HTR-8/SVneo (cell line): Measurements from ENCODE around the gene MN1.

Experiments
- DNase-seq: peaks from one replicate; pipeline ENCODE4 v3.0.0; 2011; ENCODE audit warnings: low spot score, mixed read lengths; ENCODE audit not compliant: insufficient read length
- FAIRE-seq: peaks from 2 replicates; lab custom pipeline; 2011; peaks lifted over from hg19 to GRCh38; lab: Jason Lieb, UNC

MN1 gene

DNA sequence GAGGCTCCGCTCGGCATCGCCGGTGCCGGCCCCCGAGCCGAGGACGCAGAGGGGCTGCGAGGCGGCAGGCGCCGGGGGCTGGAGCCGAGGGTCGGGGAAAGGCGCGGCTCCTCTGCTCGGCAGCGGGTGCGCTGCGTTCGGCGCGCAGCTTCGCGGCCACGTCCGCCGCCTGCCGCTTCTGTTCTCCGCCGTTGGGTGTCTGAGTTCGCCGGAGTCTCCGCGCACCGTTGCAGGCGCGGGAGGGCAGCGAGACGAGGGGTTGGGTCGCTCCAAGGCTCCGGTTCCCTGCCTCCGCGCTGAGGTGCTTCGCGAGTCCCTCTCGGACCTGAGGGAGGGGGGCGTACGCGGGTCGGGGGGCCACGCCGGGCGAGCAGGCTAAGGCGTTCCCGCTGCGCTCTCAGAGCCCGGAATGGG lies 347 bp downstream of the MN1 start:
- peak; percentile 20 for DNase-seq
- FAIRE-seq = no peak

DNA sequence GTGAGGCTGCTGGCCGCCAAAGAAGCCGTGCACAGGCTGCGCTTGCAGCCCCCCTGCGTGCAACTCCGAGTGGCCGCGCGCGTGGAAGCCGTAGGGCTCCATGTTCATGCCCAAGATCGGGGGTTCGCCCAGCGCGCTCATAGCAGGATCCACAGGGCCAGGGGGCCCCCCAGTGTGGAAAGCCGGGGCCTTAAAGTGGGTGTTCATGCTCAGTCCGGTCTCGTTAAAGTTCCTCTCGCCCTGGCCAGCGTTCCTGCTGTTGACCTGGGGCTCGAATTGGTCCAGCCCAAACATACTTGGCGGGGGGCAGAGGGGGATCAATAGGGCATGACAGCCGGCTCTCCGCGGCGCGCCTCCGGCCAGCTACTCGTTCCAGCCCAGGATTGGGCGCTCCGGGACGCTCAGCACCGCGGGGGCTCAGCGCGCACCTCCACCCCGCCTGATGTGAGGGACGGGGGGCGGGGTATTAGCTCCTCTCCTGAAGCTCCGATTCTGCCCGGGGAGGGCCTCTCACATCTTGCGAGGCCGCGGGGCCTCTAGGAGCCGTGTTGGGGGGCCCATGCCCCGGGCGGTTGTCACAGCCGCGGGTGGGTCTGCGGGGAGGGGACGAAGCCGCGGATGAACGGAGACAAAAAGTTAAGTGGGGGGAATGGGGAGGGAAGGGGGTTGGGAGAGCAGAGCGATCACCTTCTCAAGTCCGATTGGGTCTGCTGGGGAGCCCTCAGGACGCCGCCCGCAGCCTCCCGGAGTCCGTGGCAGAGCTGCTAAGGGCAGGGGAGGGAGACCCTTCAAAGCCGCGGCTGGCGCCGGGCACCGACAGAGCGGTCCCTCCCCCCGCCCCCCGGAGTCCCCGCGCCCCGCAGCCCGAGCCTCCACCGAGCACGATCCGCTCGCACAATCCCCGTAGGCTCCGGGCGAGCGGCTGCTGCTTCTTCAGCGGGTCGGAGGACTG lies 1.0 kb downstream of the MN1 start:
- FAIRE-seq = no peak
- DNase-seq = no peak

- FAIRE-seq (no peak), DNase-seq (no peak)
These were observed 1.7 kb downstream of the MN1 start for GRCh38 chr22:27799827-27800249.

GRCh38 chr22:27799015-27799826 lies 2.3 kb downstream of the MN1 start:
- no peak for FAIRE-seq
- no peak for DNase-seq

DNA sequence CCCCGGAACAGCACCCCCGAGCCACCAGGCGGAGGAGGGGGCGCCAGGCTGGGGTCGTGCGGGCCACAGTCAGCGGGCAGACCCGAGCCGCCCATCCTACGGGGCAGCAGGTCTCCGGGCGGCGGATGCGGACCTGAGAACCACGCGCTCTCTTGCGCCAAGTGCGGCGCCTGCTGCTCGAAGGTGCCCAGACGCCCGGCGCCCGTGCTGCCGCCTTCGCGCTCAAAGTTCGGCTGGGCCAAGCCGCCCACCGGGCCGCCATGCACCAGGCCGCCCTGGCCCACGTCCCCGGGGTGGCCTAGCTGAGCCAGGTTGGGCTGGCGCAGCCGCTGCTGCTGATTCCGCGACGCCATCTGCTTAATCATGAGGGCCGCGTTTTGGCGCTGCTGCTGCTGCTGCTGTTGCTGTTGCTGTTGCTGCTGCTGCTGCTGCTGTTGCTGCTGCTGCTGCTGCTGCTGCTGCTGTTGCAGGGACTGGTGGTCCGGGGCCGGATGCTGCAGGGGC lies 3.0 kb downstream of the MN1 start:
- DNase-seq = no peak
- FAIRE-seq = no peak

DNA sequence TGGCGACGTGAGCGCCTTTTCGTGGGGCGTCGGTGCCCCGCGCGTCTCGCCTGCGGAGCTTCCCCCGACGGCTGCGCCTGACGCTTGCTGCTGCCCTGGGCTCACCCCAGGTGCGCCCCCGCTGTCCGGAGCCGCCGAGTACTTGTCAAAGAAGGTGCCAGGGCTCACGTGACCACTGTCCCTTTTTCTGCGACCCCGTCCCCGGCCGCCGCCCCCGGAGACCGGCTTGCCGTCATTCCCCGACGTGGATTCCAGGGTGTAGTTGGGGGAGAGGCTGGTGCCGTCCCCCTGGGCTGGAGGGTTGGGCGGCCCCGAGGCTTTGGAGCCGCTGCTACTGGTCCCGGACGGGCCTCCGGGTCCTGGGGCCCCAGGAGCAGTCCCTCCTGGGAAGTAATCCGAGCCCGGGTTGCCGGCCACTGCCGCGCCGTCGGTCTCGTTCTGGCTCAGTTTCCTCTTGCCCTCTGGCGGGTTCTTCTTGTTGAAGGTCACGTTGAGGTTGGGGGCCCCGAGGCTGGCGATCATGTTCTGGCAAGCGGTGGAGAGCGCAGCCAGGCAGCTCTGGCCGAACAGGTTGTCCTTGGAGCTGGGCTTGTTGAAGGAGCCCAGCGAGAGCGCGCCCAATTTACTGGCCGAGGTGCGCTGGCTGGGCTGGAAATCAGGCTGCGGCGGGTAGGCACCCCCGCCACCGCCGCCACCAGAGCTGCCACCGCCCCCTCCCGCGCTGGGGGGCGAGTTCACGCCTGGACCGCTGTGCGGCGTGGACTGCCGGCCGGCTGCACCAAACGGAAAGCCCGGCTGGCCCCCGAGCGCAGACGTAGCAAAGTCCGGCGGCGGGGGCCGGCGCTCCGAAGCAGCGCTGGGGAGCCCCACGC lies 3.8 kb downstream of the MN1 start:
- DNase-seq = no peak

GRCh38 chr22:27796829-27797519 lies 4.6 kb downstream of the MN1 start:
- FAIRE-seq (no peak), DNase-seq (no peak)

More for the DNA sequence above, 3.8 kb downstream of the MN1 start:
- no peak for FAIRE-seq

DNA sequence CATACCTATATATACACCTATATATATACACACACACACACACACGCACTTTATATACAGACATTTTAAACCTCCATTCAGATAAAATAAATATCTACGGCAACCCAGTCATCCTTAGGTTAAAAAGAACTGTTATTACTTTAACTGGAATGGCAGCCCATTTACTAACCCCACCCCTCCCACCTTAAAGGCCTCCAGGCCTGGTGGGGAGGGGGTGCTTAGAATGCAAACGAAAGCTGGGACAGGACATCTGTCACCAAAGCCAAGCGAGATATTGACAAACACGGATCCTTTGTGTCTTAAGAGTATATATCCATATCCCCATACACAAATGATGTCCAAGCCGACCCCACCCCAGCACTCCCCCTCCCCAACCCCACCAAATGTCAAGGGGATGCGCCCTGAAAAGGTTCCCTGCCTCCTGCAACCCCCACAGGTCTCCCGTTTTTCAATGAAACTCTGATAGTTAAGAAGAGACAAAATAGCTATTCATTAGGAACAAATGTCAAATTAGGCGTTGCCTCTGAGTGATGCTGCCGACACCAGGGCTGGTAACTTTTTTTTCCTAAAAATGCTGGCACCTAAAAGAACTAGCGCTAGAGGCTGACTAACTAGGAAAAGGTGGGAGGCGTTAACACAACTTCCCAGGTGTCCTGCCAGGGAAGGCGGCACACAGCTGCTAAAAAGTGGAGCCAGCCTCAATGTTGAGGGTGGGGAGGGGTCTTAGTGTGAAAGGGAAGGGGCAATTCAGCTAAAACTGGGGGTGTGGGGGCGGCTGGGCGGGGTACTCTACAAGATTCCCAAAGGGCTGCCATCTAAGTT lies 5.6 kb downstream of the MN1 start:
- FAIRE-seq = no peak
- no peak for DNase-seq

GRCh38 chr22:27795053-27795452 lies 6.5 kb downstream of the MN1 start:
- FAIRE-seq (no peak), DNase-seq (no peak)

DNA sequence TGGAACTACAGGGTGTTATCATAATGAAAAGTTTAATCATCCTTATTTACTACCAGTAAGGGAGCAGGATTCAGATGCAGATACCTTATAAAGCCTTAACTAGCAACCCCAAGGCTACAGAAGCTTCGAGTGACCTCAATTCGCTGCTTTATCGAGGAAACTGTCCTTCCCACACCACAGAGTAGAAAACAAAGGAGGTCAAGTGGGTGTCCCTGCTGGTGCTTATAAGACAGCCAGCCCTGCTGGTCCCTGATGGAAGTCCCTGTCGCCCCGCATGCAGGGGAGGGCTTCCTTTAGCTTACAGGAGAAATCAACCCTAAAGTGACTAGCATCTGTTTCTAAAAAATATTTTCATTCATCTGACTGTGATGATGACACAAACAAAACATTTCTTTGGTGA lies 7.3 kb downstream of the MN1 start:
- no peak for DNase-seq
- FAIRE-seq = no peak

DNA sequence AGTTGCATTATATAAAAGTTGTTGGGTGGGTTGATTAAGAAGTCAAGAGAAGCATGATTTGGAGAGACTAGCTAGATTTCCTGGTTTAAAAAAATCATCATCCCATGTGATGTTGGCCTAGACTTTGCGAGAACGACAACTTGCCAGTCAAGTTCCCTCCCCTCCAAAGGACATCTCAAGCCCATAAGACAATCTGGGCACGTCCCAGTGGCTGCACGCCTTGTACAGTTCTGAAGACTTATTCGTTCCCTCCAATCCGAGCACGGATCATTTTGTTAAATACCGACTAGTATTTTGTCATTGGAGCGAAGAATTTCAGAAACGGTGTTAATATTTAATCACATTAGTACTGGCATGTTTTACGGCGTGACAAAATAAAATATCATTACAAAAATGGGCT lies 8.0 kb downstream of the MN1 start:
- DNase-seq = no peak
- no peak for FAIRE-seq

GRCh38 chr22:27792452-27793161 lies 8.9 kb downstream of the MN1 start:
- DNase-seq (no peak), FAIRE-seq (no peak)

DNA sequence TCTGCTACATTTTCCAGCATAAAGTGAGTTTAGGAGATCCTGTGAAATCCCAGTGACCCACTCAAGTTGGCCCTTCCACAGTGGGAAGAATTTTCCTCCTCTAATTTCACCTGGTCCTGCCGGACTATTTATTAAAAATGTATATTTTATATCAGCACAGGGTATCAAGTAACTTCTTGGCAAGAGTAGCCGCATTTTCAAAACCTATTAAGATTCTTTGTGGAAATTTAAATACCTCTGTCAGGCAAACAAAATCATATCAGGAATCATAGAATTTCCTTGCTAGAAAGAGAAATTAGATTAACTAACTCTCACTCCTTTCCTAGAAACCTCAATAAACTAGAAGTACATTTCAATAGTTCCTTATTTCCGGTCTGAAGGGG lies 9.7 kb downstream of the MN1 start:
- DNase-seq = no peak
- FAIRE-seq = no peak

GRCh38 chr22:27791159-27791858 lies 10.2 kb downstream of the MN1 start:
- DNase-seq (no peak), FAIRE-seq (no peak)

- no peak for FAIRE-seq
- DNase-seq = no peak
These were observed 11.0 kb downstream of the MN1 start for GRCh38 chr22:27790376-27791158.

- DNase-seq (no peak), FAIRE-seq (no peak)
These were observed 12.9 kb downstream of the MN1 start for GRCh38 chr22:27788500-27789288.
